MV-4-11 (cell line): ENCODE results near the gene PAIP2B.
A peak's percentile ranks its signal among the peaks of the same experiment; 100 is the strongest.
"Not testable (repeated sequence)": the region's sequence is repeated elsewhere in the genome, so short reads cannot be mapped to it uniquely, and the experiment has no call there.

Experiments used
- DNase-seq: peaks from one replicate; lab custom pipeline; 2025; lab: John Stamatoyannopoulos, UW

Gene PAIP2B

GRCh38 chr2:71216501-71216900, 10.4 kb downstream of the PAIP2B start:
- no peak for DNase-seq

DNA sequence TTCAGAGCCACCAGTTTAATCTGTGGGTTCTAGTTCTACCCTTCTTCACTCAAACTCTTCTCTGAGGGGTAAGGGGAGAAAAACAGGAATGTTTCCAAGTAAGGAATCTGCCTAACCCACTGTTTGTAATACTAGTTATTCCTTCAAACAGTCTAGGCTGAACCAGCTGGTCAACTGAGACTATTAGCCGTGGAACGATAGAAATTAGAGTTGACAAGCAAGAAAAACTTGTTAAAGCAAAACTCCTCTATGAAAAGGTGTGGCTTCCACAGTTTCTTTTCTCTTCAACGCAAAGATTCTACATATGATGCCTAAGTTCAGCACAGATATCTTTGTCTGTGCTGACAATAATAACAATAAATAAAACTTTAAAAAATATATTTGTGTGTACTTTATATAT, 11.5 kb downstream of the PAIP2B start:
- DNase-seq, result no peak

DNA sequence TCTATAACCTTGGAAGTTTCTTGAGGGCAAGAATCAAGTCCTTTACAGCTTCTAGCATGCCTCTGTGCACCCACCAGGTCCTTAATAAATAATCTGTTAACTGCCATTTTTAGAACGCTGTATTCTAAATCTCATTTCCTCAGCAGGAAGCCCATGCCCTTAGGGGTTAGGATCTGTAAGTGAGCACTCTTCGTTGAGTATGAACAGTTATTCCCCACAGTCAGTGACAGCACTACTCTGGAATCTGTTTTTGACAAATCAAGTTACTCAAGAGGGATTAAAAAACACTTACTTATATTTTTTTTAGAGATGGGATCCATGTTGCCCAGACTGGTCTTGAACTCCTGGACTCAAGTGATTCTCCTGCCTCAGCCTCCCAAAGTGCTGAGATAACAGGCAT, 14.6 kb downstream of the PAIP2B start:
- no peak for DNase-seq

DNA sequence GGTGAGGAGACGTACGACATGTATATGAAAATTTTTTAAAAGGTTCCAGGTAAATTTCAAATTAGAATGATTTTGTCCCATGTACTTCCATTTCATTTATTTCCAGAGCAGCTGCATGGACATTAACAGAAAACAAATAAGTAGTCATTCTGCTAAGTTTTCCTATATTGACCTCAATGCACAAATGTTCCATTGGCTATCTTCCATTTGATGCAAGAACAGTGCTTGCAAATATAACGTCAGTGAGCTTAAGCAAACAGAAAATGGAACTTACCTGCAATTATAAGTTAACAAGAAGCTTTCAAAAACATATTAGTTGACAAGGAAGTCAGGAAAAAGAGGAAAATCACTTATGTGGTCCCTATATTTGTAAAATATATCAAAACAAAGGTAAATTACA, 16.6 kb downstream of the PAIP2B start:
- DNase-seq, result no peak

- DNase-seq, result no peak
Observed at GRCh38 chr2:71208756-71209155, 18.1 kb downstream of the PAIP2B start.

DNA sequence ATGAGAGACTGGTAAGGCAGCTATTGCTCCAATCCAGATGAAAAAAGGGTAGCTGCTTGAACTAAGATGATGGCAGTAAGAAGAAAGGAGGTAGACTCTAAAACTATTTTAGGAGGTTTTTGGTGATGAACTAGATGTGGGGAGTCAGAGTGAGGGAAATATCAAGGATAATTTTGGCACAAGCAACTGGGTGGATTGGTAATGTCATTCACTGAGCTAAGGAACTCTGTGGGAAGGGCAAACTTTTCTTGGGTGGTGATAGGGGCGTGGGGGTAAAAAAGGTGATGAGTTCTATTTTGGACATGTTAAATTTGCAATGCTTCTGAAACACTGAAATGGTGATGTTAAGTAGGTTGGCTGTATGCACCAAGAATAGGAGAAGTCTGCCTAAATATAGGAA, 19.3 kb downstream of the PAIP2B start:
- DNase-seq, result no peak

DNA sequence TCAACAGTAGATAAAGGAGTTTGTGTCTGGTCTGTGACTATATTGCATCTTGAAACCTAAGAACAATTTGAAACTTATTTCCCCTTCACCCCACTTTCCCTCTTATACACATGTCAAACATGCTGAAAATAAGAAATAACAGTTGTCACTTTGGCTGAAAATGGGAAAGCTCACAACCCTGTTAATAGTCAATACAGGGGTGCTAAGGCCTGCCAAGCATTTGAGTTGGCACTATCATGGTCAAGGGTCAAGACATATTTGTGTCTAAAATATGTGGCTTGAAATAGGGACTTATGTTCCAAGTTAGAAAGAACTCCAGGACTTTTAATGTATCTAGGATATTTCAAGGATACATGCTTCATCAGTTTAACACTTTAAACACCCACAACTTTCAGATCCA, 20.6 kb downstream of the PAIP2B start:
- DNase-seq, result no peak

DNA sequence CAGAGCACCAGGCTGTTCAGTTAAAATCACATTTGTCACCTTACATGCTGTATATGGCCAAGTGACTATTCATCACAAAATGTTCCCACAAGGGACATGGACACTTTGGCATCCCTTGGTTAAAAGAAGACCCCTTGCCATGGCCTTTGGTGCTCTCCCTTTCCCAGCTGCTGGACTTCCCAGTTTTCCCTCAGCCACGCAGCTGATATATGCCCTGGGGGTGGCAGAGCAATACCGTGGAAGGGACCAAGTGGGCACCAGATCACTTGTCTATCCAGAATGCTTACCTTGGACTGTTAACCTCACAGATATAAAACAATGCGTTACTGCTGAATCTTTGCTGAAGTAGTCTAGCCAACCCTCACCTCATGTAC, 35.3 kb downstream of the PAIP2B start:
- DNase-seq, result no peak

- DNase-seq, result peak; percentile 11
Observed at GRCh38 chr2:71190656-71191569, 36.0 kb downstream of the PAIP2B start.

DNA sequence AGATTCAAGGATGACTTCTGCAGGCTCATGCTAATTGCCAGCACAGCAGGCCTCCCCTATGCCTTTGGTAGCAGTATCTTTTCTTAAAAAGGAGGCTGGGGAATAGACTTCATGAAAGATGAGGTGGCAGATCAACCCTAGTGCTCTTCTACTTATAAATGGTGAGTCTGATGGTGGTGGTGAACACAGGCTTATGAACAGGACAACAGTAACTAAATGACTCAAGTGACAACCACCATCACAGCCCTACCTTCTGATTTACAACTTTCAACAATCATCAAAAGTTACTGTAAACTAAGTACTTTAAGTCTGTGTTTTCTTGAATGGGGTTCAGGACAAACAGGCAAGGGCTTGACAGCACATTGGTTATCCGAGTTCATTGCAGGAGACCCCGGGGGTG, 39.3 kb downstream of the PAIP2B start:
- no peak for DNase-seq

DNA sequence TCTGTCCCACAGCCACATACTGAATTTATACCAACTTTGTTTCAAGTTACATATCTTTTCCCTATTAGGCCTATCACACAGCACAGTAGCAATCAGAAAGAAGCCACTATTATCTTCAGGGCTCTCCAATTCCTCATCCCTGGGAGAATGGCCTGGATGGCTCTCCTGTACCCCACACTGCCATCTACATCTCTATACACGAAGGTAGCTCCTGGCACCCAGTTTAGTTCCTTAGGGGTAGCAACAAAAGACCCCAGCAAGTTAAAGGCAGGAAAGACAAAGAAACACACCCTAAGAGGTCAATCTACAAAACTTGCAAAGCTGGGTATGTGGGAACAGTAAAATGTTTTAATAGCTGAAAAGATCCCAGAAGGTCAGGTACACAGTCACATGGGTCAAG, 39.9 kb downstream of the PAIP2B start:
- no peak for DNase-seq

DNA sequence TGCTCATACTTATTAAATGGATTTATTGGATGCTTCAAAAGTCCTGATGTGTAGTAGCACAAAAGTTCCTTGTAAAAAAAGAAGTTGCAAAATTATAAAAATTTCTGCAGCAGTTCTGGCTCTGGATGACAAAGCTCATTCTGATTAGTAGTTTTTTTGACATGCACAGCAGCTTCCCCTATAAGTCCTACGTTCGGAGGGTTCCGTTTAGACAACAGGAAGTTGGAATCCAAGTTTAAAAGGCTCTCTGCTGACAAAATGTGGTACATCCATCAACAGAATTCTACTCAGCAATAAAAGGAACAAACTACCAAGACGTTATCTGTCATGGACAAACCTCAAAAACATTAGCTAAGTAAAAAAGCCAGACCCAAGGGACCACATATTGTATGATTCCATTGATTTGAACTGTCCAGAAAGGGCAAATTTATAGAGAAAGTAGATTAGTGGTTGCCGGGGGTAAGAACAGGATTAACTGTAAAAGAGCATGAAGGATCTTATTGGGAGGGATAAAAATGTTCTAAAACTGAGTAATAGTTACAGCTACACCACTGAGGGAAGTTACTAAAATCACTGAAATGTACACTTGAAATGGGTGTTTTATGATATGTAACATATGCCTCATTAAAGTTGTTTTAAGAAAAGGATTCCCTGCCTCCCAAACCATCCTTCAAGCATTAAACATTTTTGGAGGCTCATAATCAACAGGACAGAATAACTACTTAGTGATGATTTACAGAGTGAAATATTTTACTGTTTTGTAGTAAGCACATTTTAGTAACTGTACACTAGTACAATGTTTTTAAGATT, 43.4 kb downstream of the PAIP2B start:
- peak; percentile 90 for DNase-seq

GRCh38 chr2:71181316-71181715, 45.6 kb downstream of the PAIP2B start:
- DNase-seq, result no peak

DNA sequence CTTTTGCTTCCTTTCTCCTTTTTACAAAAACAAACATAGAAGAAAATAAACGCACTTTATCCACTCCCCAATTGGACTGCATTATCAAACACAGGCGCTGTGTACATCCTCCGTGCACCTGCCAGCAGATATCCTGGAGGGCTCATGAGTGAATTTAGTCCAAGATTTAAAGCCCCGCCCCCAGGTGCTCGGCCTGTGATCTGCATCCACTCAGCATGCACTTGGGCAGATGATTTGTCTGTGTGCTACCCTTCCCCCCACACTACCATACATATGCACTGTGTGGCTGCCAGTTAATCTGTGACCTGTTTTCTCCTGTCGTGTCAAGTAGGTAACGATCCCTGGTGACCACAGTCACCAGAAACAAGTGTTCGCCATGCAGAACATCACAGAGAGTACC, 48.1 kb downstream of the PAIP2B start:
- DNase-seq, result not testable (repeated sequence)

- DNase-seq, result no peak
Observed at GRCh38 chr2:71174207-71174606, 52.7 kb downstream of the PAIP2B start.

- peak; percentile 14 for DNase-seq
Observed at GRCh38 chr2:71173096-71173495, 53.8 kb downstream of the PAIP2B start.

- no peak for DNase-seq
Observed at GRCh38 chr2:71166812-71167211, 60.1 kb downstream of the PAIP2B start.

DNA sequence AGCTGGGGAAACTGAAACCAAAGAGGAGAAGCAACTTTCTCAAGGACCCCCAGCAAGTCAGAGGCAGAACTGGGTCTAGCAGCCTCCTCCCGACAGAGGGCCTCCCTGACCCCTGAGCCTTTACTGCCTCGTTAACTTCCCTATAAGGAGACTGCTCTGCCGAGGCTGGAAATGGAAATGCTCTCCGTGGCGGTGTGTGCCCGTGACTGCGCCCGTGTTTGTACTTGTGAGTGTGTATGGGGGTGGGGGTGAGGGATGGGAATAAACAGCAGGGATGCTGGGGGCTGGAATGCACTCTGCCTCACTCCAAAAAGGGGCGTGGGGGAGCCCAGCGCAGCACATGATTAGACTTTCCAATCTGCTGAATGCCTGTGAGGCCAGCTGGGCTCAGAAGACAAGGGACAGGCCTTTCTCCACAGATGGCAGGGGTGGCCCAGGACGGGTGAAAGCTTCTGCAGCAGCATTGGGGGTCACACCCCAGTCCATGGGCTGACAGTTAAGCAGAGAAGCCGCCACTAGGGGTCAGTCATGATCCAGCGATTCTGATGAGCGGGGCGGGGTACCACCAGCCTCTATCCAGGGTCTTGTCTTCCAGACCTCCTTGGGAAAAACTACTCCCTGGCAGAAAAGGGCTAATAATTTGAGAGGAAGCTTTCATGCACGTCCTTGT, 69.6 kb downstream of the PAIP2B start:
- DNase-seq, result no peak

DNA sequence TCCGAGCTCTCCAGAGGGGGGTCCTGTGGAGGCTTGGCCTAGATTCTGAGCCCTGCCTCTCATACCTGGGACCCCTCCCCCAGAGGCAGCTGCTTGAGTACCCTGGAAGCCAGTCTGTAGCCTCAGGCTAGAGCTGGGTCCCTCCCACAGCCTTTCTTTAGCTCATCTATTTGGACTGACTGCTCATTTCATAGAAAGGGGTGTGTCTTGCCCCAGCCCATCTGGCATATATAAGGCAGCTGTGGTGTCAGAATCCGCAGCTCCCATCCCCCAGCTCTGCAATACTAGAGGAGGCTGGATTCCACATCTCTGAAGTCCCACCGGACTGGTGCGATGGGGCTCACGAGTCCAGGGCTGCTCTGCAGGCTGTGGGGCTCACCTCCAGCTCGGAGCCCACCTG, 70.3 kb downstream of the PAIP2B start:
- DNase-seq, result peak; percentile 13

GRCh38 chr2:71155846-71156245, 71.1 kb downstream of the PAIP2B start:
- no peak for DNase-seq

- no peak for DNase-seq
Observed at GRCh38 chr2:71154798-71155197, 72.1 kb downstream of the PAIP2B start.

- no peak for DNase-seq
Observed at GRCh38 chr2:71154279-71154678, 72.6 kb downstream of the PAIP2B start.
